ENCODE results near the gene DTNA. TPM values are rescaled to one million over a fixed set of nuclear protein-coding genes. Genes with fewer than 3 reads are reported as not detected.

The DTNA gene
- total and polyA plus RNA-seq, 2 of the 8 experiments (the other 6 are each of a cell fraction or from before 2014, with no cell fraction given) = 30.2 to 32.7 TPM

GRCh38 chr18:34780856-34781255, 70.8 kb downstream of the DTNA start:
- H2BK120ac ChIP-seq (replicated peaks; ENCODE audit: low read depth, low read length) = no peak overlapping the region
- ChIA-PET POLR2A (ENCODE audit: partially characterized antibody) (interaction anchor here (0.6 kb wide), 1 partner anchor 156 kb away, joined by 5 read pairs; no protein-coding TSS in a partner anchor), CTCF (ENCODE audit: partially characterized antibody) (interaction anchor here (0.7 to 6.1 kb wide), 3 partner anchors 17 to 658 kb away, joined by 3 to 29 read pairs (median 7); no protein-coding TSS in a partner anchor)
- no peak overlapping the region for H2BK15ac ChIP-seq (ENCODE audit: low read length)
- no peak overlapping the region for H2AFZ ChIP-seq (ENCODE audit: low read length)
- no peak overlapping the region for H3K56ac ChIP-seq (replicated peaks; ENCODE audit: insufficient read length, low read depth, low read length)
- no peak overlapping the region for H4K5ac ChIP-seq (ENCODE audit: insufficient read length, low read depth, low read length)
- H3K23me2 ChIP-seq (ENCODE audit: low read depth, low read length) = no peaks in the 10 kb centered on the region
- no peak overlapping the region for H2AK5ac ChIP-seq (ENCODE audit: low read depth, low read length)
- H3K36me3 ChIP-seq (ENCODE audit: control insufficient read depth in 2 of 4, insufficient read depth in 4 of 4, low read length in 3 of 4) = no peaks in the 10 kb centered on the region
- H3K4me3 ChIP-seq (ENCODE audit: extremely low read depth in 1 of 4, insufficient read depth in 2 of 4, low read depth in 3 of 4, low read length in 4 of 4) = no peak overlapping the region
- H3K14ac ChIP-seq (ENCODE audit: insufficient read length) = no peak overlapping the region
- no peak overlapping the region for H2BK20ac ChIP-seq (ENCODE audit: low read length)
- H2BK12ac ChIP-seq (ENCODE audit: low read depth, low read length) = no peak overlapping the region
- H4K20me1 ChIP-seq (replicated peaks in 1 of 2; ENCODE audit: control insufficient read depth in 1 of 2, insufficient read depth in 2 of 2, low read length in 2 of 2) = no peaks in the 10 kb centered on the region
- WGBS, 2 experiments (ENCODE audit: extremely low coverage in 1 of 2, insufficient coverage in 1 of 2, insufficient read length in 1 of 2, insufficient replicate concordance in 2 of 2, low coverage in 1 of 2, low lambda C conversion rate in 2 of 2, missing lambda C conversion rate in 1 of 2) = 91% methylated on average over 2 of the region's 2 CpGs; no CpG with 5 or more reads in 1 of the 2 experiments
- no peak overlapping the region for H3K9ac ChIP-seq (replicated peaks in 1 of 4; ENCODE audit: extremely low read depth in 1 of 4, low read depth in 3 of 4, low read length in 3 of 4)
- DNase-seq (ENCODE audit: low read depth in 1 of 2, low spot score in 2 of 2) (no peak), FAIRE-seq (no peak)
- H3K4me1 ChIP-seq (replicated peaks in 1 of 4; ENCODE audit: control insufficient read depth in 3 of 4, insufficient read depth in 4 of 4, low read length in 3 of 4) = no peaks in the 10 kb centered on the region
- H3K27ac ChIP-seq (ENCODE audit: low read depth, low read length) = no peak overlapping the region
- H3K23ac ChIP-seq (ENCODE audit: insufficient read length) = no peak overlapping the region
- no peak overlapping the region for H3K18ac ChIP-seq (ENCODE audit: extremely low read depth, low read length)
- no peaks in the 10 kb centered on the region for H3K9me3 ChIP-seq (ENCODE audit: insufficient read depth in 2 of 2, low read depth in 1 of 2, low read length in 1 of 2)
- H3K79me2 ChIP-seq (ENCODE audit: control insufficient read depth in 1 of 2, insufficient read depth in 2 of 2, low read length in 2 of 2) = no peaks in the 10 kb centered on the region
- H3K27me3 ChIP-seq (replicated peaks in 1 of 4; ENCODE audit: control insufficient read depth in 3 of 4, extremely low read depth in 1 of 4, insufficient read depth in 3 of 4, low read length in 3 of 4) = no peaks in the 10 kb centered on the region
- H2BK5ac ChIP-seq (ENCODE audit: low read depth, low read length) = no peak overlapping the region
- no peak overlapping the region for H3K4me2 ChIP-seq (ENCODE audit: insufficient read depth in 1 of 2, low read depth in 2 of 2, low read length in 2 of 2)
- no peak overlapping the region for H3K4ac ChIP-seq (replicated peaks; ENCODE audit: insufficient read length, low read depth, low read length)
- no peak overlapping the region for H4K8ac ChIP-seq (ENCODE audit: extremely low read depth, insufficient read depth, low read length)
- H4K91ac ChIP-seq (replicated peaks; ENCODE audit: insufficient read length, low read length) = no peak overlapping the region
- H3K79me1 ChIP-seq (ENCODE audit: low read depth, low read length) = no peaks in the 10 kb centered on the region
- TF ChIP-seq TAF7 (optimal IDR thresholded peaks at IDR 0.05; ENCODE audit: borderline replicate concordance, low read depth, low read length) (no peak), HDAC6 (IDR thresholded peaks at IDR 0.05; ENCODE audit: low read depth, low read length) (no peak), GTF2F1 (IDR thresholded peaks at IDR 0.05; ENCODE audit: borderline replicate concordance, low read depth, low read length) (no peak), CBX5 (IDR thresholded peaks at IDR 0.05; ENCODE audit: low read depth, low read length) (no peak), SP2 (IDR thresholded peaks at IDR 0.05; ENCODE audit: low read length) (no peak), RNF2 (IDR thresholded peaks at IDR 0.05; ENCODE audit: borderline replicate concordance, low read depth, low read length, missing control alignments, poor library complexity, severe bottlenecking) (no peak), BACH1 (IDR thresholded peaks at IDR 0.05; ENCODE audit: low read length) (no peak), GABPA (IDR thresholded peaks at IDR 0.05; ENCODE audit: borderline replicate concordance, insufficient read depth, low read length) (no peak), ASH2L (IDR thresholded peaks at IDR 0.05; ENCODE audit: low read length) (no peak), EZH2 (IDR thresholded peaks at IDR 0.05; ENCODE audit: low read depth, low read length, severe bottlenecking) (no peak), POLR2AphosphoS5 (IDR thresholded peaks at IDR 0.05; ENCODE audit: low read depth, low read length) (no peak)
